ENCODE measurements around the gene DCTN2.

DNA sequence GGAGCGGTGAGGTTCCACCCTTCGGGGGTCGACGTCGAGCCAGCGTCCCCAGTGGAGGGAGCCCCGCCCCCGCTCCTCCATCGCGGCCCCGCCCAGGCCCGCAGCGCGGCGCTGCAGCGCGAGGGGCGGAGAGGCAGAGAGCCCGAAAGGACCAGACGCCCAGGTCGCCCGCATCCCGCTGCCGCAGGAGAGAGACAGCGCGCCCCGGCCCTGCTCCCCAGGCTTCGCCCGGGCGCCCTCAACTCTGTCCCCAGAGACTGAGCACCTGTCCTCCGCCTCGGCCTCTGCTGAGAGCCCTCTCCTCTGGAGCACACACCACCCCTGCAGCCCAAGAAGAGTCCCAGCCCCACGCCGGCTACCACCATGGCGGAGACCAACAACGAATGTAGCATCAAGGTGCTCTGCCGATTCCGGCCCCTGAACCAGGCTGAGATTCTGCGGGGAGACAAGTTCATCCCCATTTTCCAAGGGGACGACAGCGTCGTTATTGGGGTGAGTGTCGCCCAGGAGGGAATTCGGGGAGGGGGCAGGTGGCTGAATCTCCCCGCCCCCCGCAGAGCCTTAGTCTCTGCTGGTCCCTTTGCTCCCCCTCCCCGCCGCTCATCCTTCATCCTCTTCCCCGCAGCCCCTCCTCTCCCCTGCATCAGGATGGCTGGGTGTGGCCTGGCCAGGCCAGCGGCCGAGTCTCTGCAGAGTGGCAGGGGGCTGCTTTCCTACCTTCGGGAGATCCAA lies 3.1 kb upstream of the DCTN2 start, which contains the start of gene KIF5A:
- no peak for TF ChIP-seq MYC (IDR thresholded peaks at IDR 0.05; ENCODE audit: low read depth, low read length)
- TF ChIP-seq, protein P1, sequence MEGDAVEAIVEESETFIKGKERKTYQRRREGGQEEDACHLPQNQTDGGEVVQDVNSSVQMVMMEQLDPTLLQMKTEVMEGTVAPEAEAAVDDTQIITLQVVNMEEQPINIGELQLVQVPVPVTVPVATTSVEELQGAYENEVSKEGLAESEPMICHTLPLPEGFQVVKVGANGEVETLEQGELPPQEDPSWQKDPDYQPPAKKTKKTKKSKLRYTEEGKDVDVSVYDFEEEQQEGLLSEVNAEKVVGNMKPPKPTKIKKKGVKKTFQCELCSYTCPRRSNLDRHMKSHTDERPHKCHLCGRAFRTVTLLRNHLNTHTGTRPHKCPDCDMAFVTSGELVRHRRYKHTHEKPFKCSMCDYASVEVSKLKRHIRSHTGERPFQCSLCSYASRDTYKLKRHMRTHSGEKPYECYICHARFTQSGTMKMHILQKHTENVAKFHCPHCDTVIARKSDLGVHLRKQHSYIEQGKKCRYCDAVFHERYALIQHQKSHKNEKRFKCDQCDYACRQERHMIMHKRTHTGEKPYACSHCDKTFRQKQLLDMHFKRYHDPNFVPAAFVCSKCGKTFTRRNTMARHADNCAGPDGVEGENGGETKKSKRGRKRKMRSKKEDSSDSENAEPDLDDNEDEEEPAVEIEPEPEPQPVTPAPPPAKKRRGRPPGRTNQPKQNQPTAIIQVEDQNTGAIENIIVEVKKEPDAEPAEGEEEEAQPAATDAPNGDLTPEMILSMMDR (IDR thresholded peaks at IDR 0.05; ENCODE audit: extremely low read depth in 1 of 2, insufficient read depth in 1 of 2, low read depth in 1 of 2, low read length in 2 of 2) = no peak
- no peak for TF ChIP-seq POLR2AphosphoS5 (IDR thresholded peaks at IDR 0.05; ENCODE audit: insufficient read depth, low read depth, low read length)
- no peak for TF ChIP-seq EZH2 (IDR thresholded peaks at IDR 0.05; ENCODE audit: borderline replicate concordance, low read depth, low read length, severe bottlenecking)
- TF ChIP-seq POLR2A (IDR thresholded peaks at IDR 0.05; ENCODE audit: low read depth, low read length) = no peak
- no peak for TF ChIP-seq FOS (IDR thresholded peaks at IDR 0.05; ENCODE audit: borderline replicate concordance, insufficient read depth, low read length)
- TF ChIP-seq, protein P2, sequence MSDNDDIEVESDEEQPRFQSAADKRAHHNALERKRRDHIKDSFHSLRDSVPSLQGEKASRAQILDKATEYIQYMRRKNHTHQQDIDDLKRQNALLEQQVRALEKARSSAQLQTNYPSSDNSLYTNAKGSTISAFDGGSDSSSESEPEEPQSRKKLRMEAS (IDR thresholded peaks at IDR 0.05; ENCODE audit: insufficient read depth, insufficient read length) = no peak
- no peak for TF ChIP-seq JUN (IDR thresholded peaks at IDR 0.05; ENCODE audit: borderline replicate concordance, insufficient read depth, insufficient read length, low read depth)

Data from endothelial cell of umbilical vein (primary cell).